ENCODE data around the gene CA6. TPM values are rescaled to one million over a fixed set of nuclear protein-coding genes. Genes with fewer than 3 reads are reported as not detected.
A peak's percentile ranks its signal among the peaks of the same experiment; 100 is the strongest.
"Not testable (repeated sequence)": the region's sequence is repeated elsewhere in the genome, so short reads cannot be mapped to it uniquely, and the experiment has no call there.

CA6 gene
- total and polyA plus RNA-seq, 11 donors: not detected

- not testable (repeated sequence) for ATAC-seq
These were observed 56.5 kb downstream of the CA6 start for GRCh38 chr1:9002215-9002560.

GRCh38 chr1:9004031-9004699 lies 58.5 kb downstream of the CA6 start:
- no peaks in the 10 kb centered on the region for H3K9me3 ChIP-seq

More at GRCh38 chr1:9002215-9002560, 56.5 kb downstream of the CA6 start:
- H3K27ac ChIP-seq, H3K36me3 ChIP-seq, H3K9me3 ChIP-seq, DNase-seq, H3K4me3 ChIP-seq, H3K4me1 ChIP-seq, H3K27me3 ChIP-seq: not testable (repeated sequence)
- 83 to 90% (median 88%) methylated on average over 11 of the region's 11 CpGs for WGBS, 4 donors
- intact Hi-C loops (cut with DNase I): loop anchor here in 3 of 10 donors (5.0 kb wide), 2 partner anchors 80 to 85 kb away; no protein-coding TSS in a partner anchor

GRCh38 chr1:9004700-9005394 lies 59.2 kb downstream of the CA6 start:
- H3K4me1 ChIP-seq: peaks cover 0 to 8% (median 0%) of the 10 kb centered on the region in 12 donors
- H3K27me3 ChIP-seq: no peaks in the 10 kb centered on the region
- intact Hi-C loops (cut with DNase I): loop anchor here in 8 of 10 donors (1.0 to 5.0 kb wide), 4 partner anchors 83 to 97 kb away; no protein-coding TSS in a partner anchor
- no peaks in the 10 kb centered on the region for H3K36me3 ChIP-seq
- H3K4me3 ChIP-seq: no peak overlapping the region
- TF ChIP-seq POLR2A (IDR thresholded peaks at IDR 0.05) (no peak), CTCF (IDR thresholded peaks at IDR 0.05) (peak; percentile 90 to 97 (median 93))
- no peak overlapping the region for H3K27ac ChIP-seq
- peak; percentile 62 to 84 (median 75) for DNase-seq
- 48 to 57% (median 53%) methylated on average over 19 to 22 of the region's 22 CpGs for WGBS, 4 donors
- H3K9me3 ChIP-seq: no peaks in the 10 kb centered on the region
- ATAC-seq: peak; percentile 46 to 92 (median 82)

More at GRCh38 chr1:9004031-9004699, 58.5 kb downstream of the CA6 start:
- H3K36me3 ChIP-seq: no peaks in the 10 kb centered on the region
- no peak for ATAC-seq
- intact Hi-C loops (cut with DNase I): loop anchor here in 3 of 10 donors (5.0 kb wide), 2 partner anchors 82 to 87 kb away; no protein-coding TSS in a partner anchor
- no peak for DNase-seq
- H3K27ac ChIP-seq: no peak overlapping the region
- TF ChIP-seq CTCF (IDR thresholded peaks at IDR 0.05) (no peak), POLR2A (IDR thresholded peaks at IDR 0.05) (no peak)
- peaks cover 0 to 8% (median 0%) of the 10 kb centered on the region in 12 donors for H3K4me1 ChIP-seq
- H3K4me3 ChIP-seq: no peak overlapping the region
- H3K27me3 ChIP-seq: no peaks in the 10 kb centered on the region
- WGBS, 4 donors: 85 to 90% (median 88%) methylated on average over 9 to 11 of the region's 11 CpGs

GRCh38 chr1:9005395-9005708 lies 59.7 kb downstream of the CA6 start:
- H3K4me3 ChIP-seq: no peak overlapping the region
- no peak for TF ChIP-seq CTCF (IDR thresholded peaks at IDR 0.05)
- TF ChIP-seq POLR2A (IDR thresholded peaks at IDR 0.05): no peak
- H3K36me3 ChIP-seq: no peaks in the 10 kb centered on the region
- intact Hi-C loops (cut with DNase I): loop anchor here in 5 of 10 donors (1.0 to 5.0 kb wide), 3 partner anchors 87 to 97 kb away; no protein-coding TSS in a partner anchor
- no peak overlapping the region for H3K27ac ChIP-seq
- H3K9me3 ChIP-seq: no peaks in the 10 kb centered on the region
- ATAC-seq: no peak
- peaks cover 0 to 12% (median 0%) of the 10 kb centered on the region in 12 donors for H3K4me1 ChIP-seq
- DNase-seq: no peak
- WGBS, 4 donors: 56 to 61% (median 60%) methylated on average over 8 of the region's 8 CpGs
- no peaks in the 10 kb centered on the region for H3K27me3 ChIP-seq
